Astrocyte (in vitro differentiated cells and primary cell): ENCODE results near the gene GRIN2D. TPM values are rescaled to one million over a fixed set of nuclear protein-coding genes. Genes with fewer than 3 reads are reported as not detected.
A peak's percentile ranks its signal among the peaks of the same experiment; 100 is the strongest.

Experiments used
- DNase-seq: peaks from one replicate; pipeline ENCODE4 v3.0.0-alpha.2; 2010; ENCODE audit warnings: low read depth
- FAIRE-seq: peaks from 2 replicates; lab custom pipeline; 2011; peaks lifted over from hg19 to GRCh38; lab: Jason Lieb, UNC
- H2AFZ ChIP-seq: 2 replicates; pipeline ENCODE4 v1.6.0; 2012; ENCODE audit warnings: low read depth, low read length, inconsistent platforms
- H3K27ac ChIP-seq: 2 replicates; pipeline ENCODE4 v1.5.1; 2011; ENCODE audit warnings: low read depth, low read length, inconsistent platforms
- H3K27me3 ChIP-seq: 2 replicates; pipeline ENCODE4 v1.6.0; 2011; ENCODE audit warnings: low read length, inconsistent platforms; ENCODE audit not compliant: insufficient read depth
- H3K36me3 ChIP-seq: 2 replicates; pipeline ENCODE4 v1.5.1; 2011; ENCODE audit warnings: low read length, inconsistent platforms; ENCODE audit not compliant: insufficient read depth
- H3K4me1 ChIP-seq: 2 replicates; pipeline ENCODE4 v1.5.1; 2011; ENCODE audit warnings: low read length, inconsistent platforms; ENCODE audit not compliant: insufficient read depth
- H3K4me2 ChIP-seq: 2 replicates; pipeline ENCODE4 v1.6.0; 2012; ENCODE audit warnings: low read length, inconsistent platforms
- H3K4me3 ChIP-seq: 2 replicates; pipeline ENCODE4 v1.5.1; 2011; ENCODE audit warnings: low read depth, mild to moderate bottlenecking, low read length, inconsistent platforms; ENCODE audit not compliant: insufficient read depth
- H3K79me2 ChIP-seq: 2 replicates; pipeline ENCODE4 v1.6.0; 2012; ENCODE audit warnings: mild to moderate bottlenecking, low read length, inconsistent platforms; ENCODE audit not compliant: insufficient read depth
- H3K9ac ChIP-seq: 2 replicates; pipeline ENCODE4 v1.6.0; 2012; ENCODE audit warnings: mild to moderate bottlenecking, low read length, inconsistent platforms
- H3K9me3 ChIP-seq: 2 replicates; pipeline ENCODE4 v1.5.1; 2012; ENCODE audit warnings: low read depth, mild to moderate bottlenecking, low read length, inconsistent platforms; ENCODE audit not compliant: insufficient read depth
- H4K20me1 ChIP-seq: 2 replicates; pipeline ENCODE4 v1.6.0; 2012; ENCODE audit warnings: low read length, inconsistent platforms; ENCODE audit not compliant: insufficient read depth
- H3K27ac Mint-ChIP-seq: one replicate; pipeline ENCODE4 v1.8.0; 2021; ENCODE audit warnings: mild to moderate bottlenecking, mixed read lengths; ENCODE audit not compliant: unreplicated experiment
- H3K27me3 Mint-ChIP-seq: one replicate; pipeline ENCODE4 v1.8.0; 2021; ENCODE audit warnings: low read depth, mixed read lengths; ENCODE audit not compliant: unreplicated experiment
- H3K36me3 Mint-ChIP-seq: one replicate; pipeline ENCODE4 v1.8.0; 2021; ENCODE audit warnings: low read depth, mixed read lengths; ENCODE audit not compliant: unreplicated experiment
- H3K4me1 Mint-ChIP-seq: one replicate; pipeline ENCODE4 v1.8.0; 2021; ENCODE audit warnings: low read depth, mixed read lengths; ENCODE audit not compliant: unreplicated experiment
- H3K4me3 Mint-ChIP-seq: one replicate; pipeline ENCODE4 v1.8.0; 2021; ENCODE audit warnings: mild to moderate bottlenecking, moderate library complexity, mixed read lengths; ENCODE audit not compliant: unreplicated experiment
- H3K9me3 Mint-ChIP-seq: one replicate; pipeline ENCODE4 v1.8.0; 2021; ENCODE audit warnings: mild to moderate bottlenecking, mixed read lengths; ENCODE audit not compliant: unreplicated experiment
- CTCF ChIP-seq: IDR thresholded peaks from 2 replicates; pipeline ENCODE4 v1.5.1; 2011; ENCODE audit warnings: low read depth, mild to moderate bottlenecking, inconsistent platforms, low read length, moderate library complexity; ENCODE audit not compliant: insufficient read depth
- EZH2 ChIP-seq: IDR thresholded peaks from 2 replicates; pipeline ENCODE4 v1.6.1; 2012; ENCODE audit warnings: mild to moderate bottlenecking, low read length, inconsistent platforms; ENCODE audit not compliant: insufficient read depth
- total RNA-seq: library from RNA; stranded (reverse); gene quantifications from 2 replicates; pipeline ENCODE4 v1.2.1, GENCODE V29; 2021

Gene GRIN2D
- total RNA-seq, 1 donor from 2014 or later: 6.2 TPM

- Histone ChIP-seq H3K79me2 (peaks cover 44% of the 10 kb centered on the region), H3K36me3 (peaks cover 50% of the 10 kb centered on the region), H3K4me3 (no peak overlapping the region), H3K9me3 (no peaks in the 10 kb centered on the region), H3K27ac (no peak overlapping the region), H3K4me1 (peaks cover 5% of the 10 kb centered on the region), H4K20me1 (peaks cover 73% of the 10 kb centered on the region), H3K4me2 (no peak overlapping the region), H2AFZ (no peak overlapping the region), H3K9ac (peak overlapping the region; percentile 33), H3K27me3 (no peaks in the 10 kb centered on the region)
- no peaks in the 10 kb centered on the region for H3K27me3 Mint-ChIP-seq
- H3K9me3 Mint-ChIP-seq: no peaks in the 10 kb centered on the region
- H3K36me3 Mint-ChIP-seq: peaks cover 19% of the 10 kb centered on the region
- TF ChIP-seq CTCF (no peak), EZH2 (no peak)
- DNase-seq (no peak), FAIRE-seq (no peak)
- peaks cover 14% of the 10 kb centered on the region for H3K4me1 Mint-ChIP-seq
- H3K27ac Mint-ChIP-seq: no peak overlapping the region
- H3K4me3 Mint-ChIP-seq: no peak overlapping the region
Measured at GRCh38 chr19:48385461-48386087, 7.9 kb upstream of the GRIN2D start.

- DNase-seq (no peak), FAIRE-seq (no peak)
- H3K9me3 ChIP-seq: no peaks in the 10 kb centered on the region
- Mint-ChIP-seq H3K4me3 (no peak overlapping the region), H3K4me1 (peaks cover 14% of the 10 kb centered on the region), H3K27ac (peak overlapping the region; percentile 34), H3K27me3 (no peaks in the 10 kb centered on the region), H3K36me3 (peaks cover 14% of the 10 kb centered on the region), H3K9me3 (no peaks in the 10 kb centered on the region)
- no peaks in the 10 kb centered on the region for H3K27me3 ChIP-seq
- no peak overlapping the region for H3K4me2 ChIP-seq
- TF ChIP-seq CTCF: no peak
- TF ChIP-seq EZH2: no peak
- no peak overlapping the region for H3K27ac ChIP-seq
- H4K20me1 ChIP-seq: peaks cover 68% of the 10 kb centered on the region
- peaks cover 41% of the 10 kb centered on the region for H3K36me3 ChIP-seq
- no peak overlapping the region for H3K4me3 ChIP-seq
- H2AFZ ChIP-seq: no peak overlapping the region
- peaks cover 5% of the 10 kb centered on the region for H3K4me1 ChIP-seq
- H3K79me2 ChIP-seq: peaks cover 52% of the 10 kb centered on the region
- H3K9ac ChIP-seq: no peak overlapping the region
Measured at GRCh38 chr19:48386981-48387380, 6.5 kb upstream of the GRIN2D start.
